GM10266 (cell line): Measurements from ENCODE around the gene SMARCA2.

Source experiments
- DNase-seq: peaks from one replicate; pipeline ENCODE4 v3.0.0; 2012; ENCODE audit errors: extremely low spot score
- CTCF ChIP-seq: IDR thresholded peaks from 2 replicates; pipeline ENCODE4 v1.5.1; 2012; ENCODE audit warnings: mild to moderate bottlenecking, low read depth; ENCODE audit not compliant: control insufficient read depth, insufficient read depth; ENCODE audit errors: missing control alignments

The SMARCA2 gene

GRCh38 chr9:2014696-2015580, at the start of gene SMARCA2:
Gene SMARCA2, plus strand, starts transcription at chr9:2015347. Its CDS starts 13,676 bp downstream, at chr9:2029023.
- DNase-seq: peak; percentile 94
- no peak for TF ChIP-seq CTCF

- no peak for TF ChIP-seq CTCF
- DNase-seq: no peak
These were observed 48.3 kb upstream of the SMARCA2 start for GRCh38 chr9:1966725-1967366.

- TF ChIP-seq CTCF: no peak
- no peak for DNase-seq
These were observed 46.0 kb upstream of the SMARCA2 start for GRCh38 chr9:1969160-1969559.

- TF ChIP-seq CTCF: no peak
These were observed 45.2 kb upstream of the SMARCA2 start for GRCh38 chr9:1969898-1970297.

GRCh38 chr9:1972672-1973071, 42.5 kb upstream of the SMARCA2 start:
- no peak for DNase-seq
- TF ChIP-seq CTCF: no peak

More at GRCh38 chr9:1969898-1970297, 45.2 kb upstream of the SMARCA2 start:
- DNase-seq: no peak

GRCh38 chr9:1977026-1977425, 38.1 kb upstream of the SMARCA2 start:
- no peak for TF ChIP-seq CTCF
- DNase-seq: no peak

- TF ChIP-seq CTCF: no peak
- no peak for DNase-seq
These were observed 36.2 kb upstream of the SMARCA2 start for GRCh38 chr9:1978941-1979340.
